ENCODE results near the gene NTN5. TPM values are rescaled to one million over a fixed set of nuclear protein-coding genes. Genes with fewer than 3 reads are reported as not detected.

The NTN5 gene
- total and polyA plus RNA-seq, 8 donors, result 1.3 TPM; not detected in 7

GRCh38 chr19:48676487-48676886 is 3.7 kb upstream of the NTN5 start:
- no peak for DNase-seq
- TF ChIP-seq CTCF (IDR thresholded peaks at IDR 0.05) (no peak), POLR2A (IDR thresholded peaks at IDR 0.05) (no peak), POLR2AphosphoS5 (IDR thresholded peaks at IDR 0.05) (no peak), EP300 (IDR thresholded peaks at IDR 0.05) (no peak)
- intact Hi-C loops (cut with DNase I; ENCODE audit: low total_unique reads), result no loop called here
- peak overlapping the region; percentile 28 to 87 (median 67) for H3K27ac ChIP-seq
- H3K9me3 ChIP-seq, result no peaks in the 10 kb centered on the region
- H3K27me3 ChIP-seq, result no peaks in the 10 kb centered on the region
- 63 to 82% (median 73%) methylated on average over 16 to 17 of the region's 17 CpGs for WGBS, 5 donors
- no peak overlapping the region for H3K4me3 ChIP-seq
- no peaks in the 10 kb centered on the region for H3K36me3 ChIP-seq
- peaks cover 13 to 29% (median 18%) of the 10 kb centered on the region in 4 donors for H3K4me1 ChIP-seq

DNA sequence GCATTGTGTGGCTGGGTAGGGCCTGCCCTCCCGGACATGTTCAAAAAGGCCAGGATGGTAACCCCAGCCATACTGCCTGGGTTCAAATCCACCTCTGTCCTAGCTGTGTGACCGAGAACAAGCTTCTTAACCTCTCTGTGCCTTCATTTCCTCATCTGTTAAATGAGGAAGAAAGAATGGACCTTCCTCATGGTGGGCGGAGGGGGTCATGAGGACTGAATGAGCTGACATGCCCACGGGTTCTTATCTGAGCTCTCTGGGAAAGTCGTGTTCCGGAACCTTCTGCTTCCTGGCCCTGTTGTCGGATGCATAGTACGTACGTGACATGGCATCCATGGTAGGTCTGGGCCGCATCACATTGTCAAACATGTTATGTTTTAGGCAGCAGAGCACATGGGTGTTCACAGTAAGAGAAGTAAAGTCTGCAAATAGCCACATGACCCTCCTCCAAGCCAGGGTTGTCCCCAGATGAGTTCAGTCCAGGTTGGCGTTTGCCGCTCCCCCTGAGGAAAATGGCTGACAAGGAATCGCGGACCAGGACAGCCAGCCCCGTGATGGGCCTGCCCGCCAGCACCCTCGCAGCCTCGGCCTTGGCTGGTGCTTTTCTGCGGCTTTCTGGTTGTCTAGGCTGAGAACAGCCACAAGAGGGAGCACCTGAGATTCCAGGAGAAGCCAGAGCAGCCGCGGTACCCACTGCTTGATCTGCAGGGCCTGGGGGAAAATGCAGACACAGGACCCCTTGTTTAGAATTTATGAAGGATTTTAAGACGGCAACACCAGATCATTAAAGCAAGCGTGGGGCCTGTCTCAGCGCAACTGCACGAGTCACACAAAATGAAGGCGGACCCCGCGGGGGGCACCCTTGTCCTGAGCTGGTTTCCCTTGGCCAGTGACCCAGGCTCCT is 2.4 kb upstream of the NTN5 start:
- intact Hi-C loops (cut with DNase I; ENCODE audit: low total_unique reads), result no loop called here

DNA sequence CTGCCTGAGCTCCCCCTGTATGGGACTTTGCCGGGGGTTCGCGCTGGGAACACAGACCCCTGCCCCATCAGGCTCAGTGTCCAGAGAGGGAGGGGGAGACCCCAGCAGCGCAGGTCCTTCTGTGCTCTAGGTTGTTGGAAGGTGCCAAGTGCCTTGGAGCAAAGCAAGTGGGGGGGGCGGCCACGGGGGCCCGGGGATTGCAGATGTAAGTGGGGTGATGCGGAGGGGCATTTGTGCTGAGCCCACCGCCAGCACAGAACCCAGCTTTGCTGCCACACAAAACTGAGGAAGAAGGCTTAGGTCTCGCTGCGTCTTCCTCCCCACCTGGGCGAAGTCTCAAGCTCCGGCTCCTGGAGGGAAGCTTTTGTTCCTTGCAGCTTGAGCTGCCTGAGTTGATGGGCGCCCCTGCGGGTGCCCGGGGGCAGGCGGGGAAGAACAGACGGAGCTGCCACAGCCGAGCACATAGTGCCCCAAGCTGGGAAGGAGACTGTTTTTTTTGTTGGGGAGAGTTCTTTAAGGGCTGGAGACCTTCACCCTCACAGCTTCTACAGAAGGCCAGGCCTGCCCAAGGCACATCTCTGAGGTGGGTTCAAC is 1.5 kb upstream of the NTN5 start:
- WGBS, 5 donors, result 85 to 91% (median 88%) methylated on average over 19 of the region's 19 CpGs
- H3K36me3 ChIP-seq, result no peaks in the 10 kb centered on the region
- no peak for TF ChIP-seq POLR2AphosphoS5 (IDR thresholded peaks at IDR 0.05)
- TF ChIP-seq POLR2A (IDR thresholded peaks at IDR 0.05), result no peak
- no peak for TF ChIP-seq EP300 (IDR thresholded peaks at IDR 0.05)
- TF ChIP-seq CTCF (IDR thresholded peaks at IDR 0.05), result no peak
- H3K9me3 ChIP-seq, result no peaks in the 10 kb centered on the region
- H3K4me3 ChIP-seq, result no peak overlapping the region
- no peak for DNase-seq
- no peak overlapping the region for H3K27ac ChIP-seq
- no peaks in the 10 kb centered on the region for H3K27me3 ChIP-seq
- intact Hi-C loops (cut with DNase I; ENCODE audit: low total_unique reads), result no loop called here
- peaks cover 13 to 24% (median 18%) of the 10 kb centered on the region in 4 donors for H3K4me1 ChIP-seq

More for the DNA sequence above, 2.4 kb upstream of the NTN5 start:
- TF ChIP-seq EP300 (IDR thresholded peaks at IDR 0.05) (no peak), CTCF (IDR thresholded peaks at IDR 0.05) (peak in 5 of 7 experiments; percentile 75 to 92 (median 85)), POLR2A (IDR thresholded peaks at IDR 0.05) (no peak), POLR2AphosphoS5 (IDR thresholded peaks at IDR 0.05) (peak in 1 of 3 donors; percentile 59)
- H3K4me3 ChIP-seq, result no peak overlapping the region
- 30 to 40% (median 36%) methylated on average over 20 to 28 of the region's 28 CpGs for WGBS, 5 donors
- H3K4me1 ChIP-seq, result peaks cover 13 to 24% (median 18%) of the 10 kb centered on the region in 4 donors
- H3K36me3 ChIP-seq, result no peaks in the 10 kb centered on the region
- peak overlapping the region in 4 of 5 donors; percentile 62 to 87 (median 70) for H3K27ac ChIP-seq
- H3K9me3 ChIP-seq, result no peaks in the 10 kb centered on the region
- DNase-seq, result peak; percentile 88 to 95
- H3K27me3 ChIP-seq, result no peaks in the 10 kb centered on the region

GRCh38 chr19:48673436-48674100 is 751 bp upstream of the NTN5 start:
- TF ChIP-seq POLR2AphosphoS5 (IDR thresholded peaks at IDR 0.05) (no peak), EP300 (IDR thresholded peaks at IDR 0.05) (no peak), CTCF (IDR thresholded peaks at IDR 0.05) (no peak), POLR2A (IDR thresholded peaks at IDR 0.05) (no peak)
- intact Hi-C loops (cut with DNase I; ENCODE audit: low total_unique reads), result no loop called here

More at GRCh38 chr19:48673436-48674100, 751 bp upstream of the NTN5 start:
- H3K36me3 ChIP-seq, result no peaks in the 10 kb centered on the region
- no peaks in the 10 kb centered on the region for H3K27me3 ChIP-seq
- no peak overlapping the region for H3K4me3 ChIP-seq
- DNase-seq, result no peak
- no peaks in the 10 kb centered on the region for H3K9me3 ChIP-seq
- H3K27ac ChIP-seq, result no peak overlapping the region
- 80 to 81% (median 80%) methylated on average over 25 of the region's 25 CpGs for WGBS, 5 donors
- H3K4me1 ChIP-seq, result peaks cover 12 to 19% (median 15%) of the 10 kb centered on the region in 4 donors
